HepG2 (cell line): Measurements from ENCODE around the gene GPR61.

Source experiments
- ZBTB7A ChIP-seq: sonication (generic); formaldehyde crosslinking; IDR thresholded peaks from 2 replicates; pipeline ENCODE4 v1.8.0; 2022; ENCODE audit warnings: mild to moderate bottlenecking, missing genetic modification reagents
- ZNF274 ChIP-seq: sonication (generic); formaldehyde crosslinking; IDR thresholded peaks from 2 replicates; pipeline ENCODE4 v1.5.1; 2020; ENCODE audit warnings: mild to moderate bottlenecking, missing genetic modification reagents

GRCh38 chr1:109493227-109493626 is 46.4 kb upstream of the GPR61 start:
- TF ChIP-seq ZNF274 (CRISPR knock-in tag) = no peak
- TF ChIP-seq ZBTB7A (CRISPR knock-in tag) = no peak
